Keratinocyte (primary cell): Measurements from ENCODE around the gene FRMD7. TPM values are rescaled to one million over a fixed set of nuclear protein-coding genes. Genes with fewer than 3 reads are reported as not detected.

Experiments used
- DNase-seq: peaks from one replicate; pipeline ENCODE4 v3.0.0-alpha.2; 2011; ENCODE audit warnings: low read depth, missing footprints, low spot score
- FAIRE-seq: peaks from 2 replicates; lab custom pipeline; 2011; peaks lifted over from hg19 to GRCh38; lab: Jason Lieb, UNC
- H2AFZ ChIP-seq: 2 replicates; pipeline ENCODE4 v1.6.0; 2012; ENCODE audit warnings: low read length, control low read depth, inconsistent platforms; ENCODE audit not compliant: control insufficient read depth
- H3K27ac ChIP-seq: 2 replicates; pipeline ENCODE4 v1.5.1; 2011; ENCODE audit warnings: low read length; ENCODE audit not compliant: control insufficient read depth, insufficient read depth
- H3K27me3 ChIP-seq: 3 replicates; pipeline ENCODE4 v1.6.0; 2011; ENCODE audit warnings: low read length; ENCODE audit not compliant: control insufficient read depth, insufficient read depth; ENCODE audit errors: extremely low read depth
- H3K36me3 ChIP-seq, 2 experiments: 2 replicates in 1 of 2; 3 replicates in 1 of 2; pipeline ENCODE4 v1.5.1; 2011; ENCODE audit warnings: low read length in 2 of 2, mild to moderate bottlenecking in 1 of 2; ENCODE audit not compliant: control insufficient read depth in 2 of 2, insufficient read depth in 2 of 2; ENCODE audit errors: extremely low read depth in 1 of 2
- H3K4me1 ChIP-seq: 3 replicates; pipeline ENCODE4 v1.5.1; 2011; ENCODE audit warnings: low read length; ENCODE audit not compliant: control insufficient read depth, insufficient read depth; ENCODE audit errors: extremely low read depth
- H3K4me2 ChIP-seq: 3 replicates; pipeline ENCODE4 v1.6.0; 2011; ENCODE audit warnings: low read depth, low read length; ENCODE audit not compliant: control insufficient read depth, insufficient read depth; ENCODE audit errors: extremely low read depth
- H3K4me3 ChIP-seq, 3 experiments: fragments of 200-600 bp in 1 of 3; sonication (generic) in 1 of 3; 2 replicates in 2 of 3; 3 replicates in 1 of 3; pipeline ENCODE4 v1.5.1; 2011 to 2016; ENCODE audit warnings: low read length in 3 of 3, mild to moderate bottlenecking in 3 of 3, control low read depth in 2 of 3, inconsistent platforms in 1 of 3, low read depth in 1 of 3, mixed read lengths in 1 of 3, mixed run types in 1 of 3, moderate library complexity in 1 of 3; ENCODE audit not compliant: control insufficient read depth in 2 of 3, insufficient read depth in 2 of 3; ENCODE audit errors: extremely low read depth in 1 of 3
- H3K79me2 ChIP-seq: 2 replicates; pipeline ENCODE4 v1.6.0; 2012; ENCODE audit warnings: low read length; ENCODE audit not compliant: control insufficient read depth, insufficient read depth
- H3K9ac ChIP-seq: 3 replicates; pipeline ENCODE4 v1.6.0; 2011; ENCODE audit warnings: low read length; ENCODE audit not compliant: control insufficient read depth, insufficient read depth; ENCODE audit errors: extremely low read depth
- H3K9me1 ChIP-seq: 3 replicates; pipeline ENCODE4 v1.6.0; 2011; ENCODE audit warnings: low read length; ENCODE audit not compliant: control insufficient read depth, insufficient read depth; ENCODE audit errors: extremely low read depth
- H3K9me3 ChIP-seq: 2 replicates; pipeline ENCODE4 v1.5.1; 2012; ENCODE audit warnings: low read depth, low read length; ENCODE audit not compliant: control insufficient read depth
- H4K20me1 ChIP-seq: 3 replicates; pipeline ENCODE4 v1.6.0; 2011; ENCODE audit warnings: low read length; ENCODE audit not compliant: control insufficient read depth, insufficient read depth; ENCODE audit errors: extremely low read depth
- EZH2 ChIP-seq: IDR thresholded peaks from one replicate; pipeline ENCODE4 v1.6.1; 2012; ENCODE audit warnings: inconsistent platforms, mild to moderate bottlenecking, low read length, moderate library complexity
- dilution Hi-C: fragments of 300-500 bp; cut with MboI; formaldehyde crosslinking; loops from one replicate; pipeline ENCODE4 v1.7.0; 2020; ENCODE audit warnings: low sequenced_read_pairs; ENCODE audit not compliant: extremely low pct_ligation_motif_present
- polyA plus RNA-seq, 5 experiments: library from polyadenylated mRNA; depleted of rRNA in 3 of 5; stranded (reverse) in 3 of 5; stranded (forward) in 1 of 5; unstranded in 1 of 5; fragments of >200 nt; gene quantifications; 1 replicate in 1 of 5; 2 replicates in 3 of 5; 3 replicates in 1 of 5; pipeline versions ENCODE4 v1.2.1 to v1.2.3, GENCODE V29; 2011 to 2012; ENCODE audit warnings: missing spikeins in 2 of 5, low read depth in 1 of 5, low replicate concordance in 1 of 5
- TF ChIP-seq, protein P1 (sequence below), 3 experiments: IDR thresholded peaks in 1 of 3; conservative IDR thresholded peaks in 1 of 3; optimal IDR thresholded peaks in 1 of 3; 2 replicates in 2 of 3; 3 replicates in 1 of 3; pipeline versions ENCODE3 to v1.5.1; 2011; ENCODE audit warnings: low read length in 3 of 3, mild to moderate bottlenecking in 3 of 3, moderate library complexity in 2 of 3, control low read depth in 1 of 3, inconsistent platforms in 1 of 3; ENCODE audit not compliant: insufficient read depth in 2 of 3; ENCODE audit errors: extremely low read depth in 1 of 3

Gene FRMD7
- polyA plus RNA-seq, 1 donor (not counting 4 experiments of a cell fraction or from before 2014, with no cell fraction given) = not detected

GRCh38 chrX:132169554-132169953, 41.7 kb upstream of the FRMD7 start:
- no peak overlapping the region for H2AFZ ChIP-seq
- TF ChIP-seq, protein P1, sequence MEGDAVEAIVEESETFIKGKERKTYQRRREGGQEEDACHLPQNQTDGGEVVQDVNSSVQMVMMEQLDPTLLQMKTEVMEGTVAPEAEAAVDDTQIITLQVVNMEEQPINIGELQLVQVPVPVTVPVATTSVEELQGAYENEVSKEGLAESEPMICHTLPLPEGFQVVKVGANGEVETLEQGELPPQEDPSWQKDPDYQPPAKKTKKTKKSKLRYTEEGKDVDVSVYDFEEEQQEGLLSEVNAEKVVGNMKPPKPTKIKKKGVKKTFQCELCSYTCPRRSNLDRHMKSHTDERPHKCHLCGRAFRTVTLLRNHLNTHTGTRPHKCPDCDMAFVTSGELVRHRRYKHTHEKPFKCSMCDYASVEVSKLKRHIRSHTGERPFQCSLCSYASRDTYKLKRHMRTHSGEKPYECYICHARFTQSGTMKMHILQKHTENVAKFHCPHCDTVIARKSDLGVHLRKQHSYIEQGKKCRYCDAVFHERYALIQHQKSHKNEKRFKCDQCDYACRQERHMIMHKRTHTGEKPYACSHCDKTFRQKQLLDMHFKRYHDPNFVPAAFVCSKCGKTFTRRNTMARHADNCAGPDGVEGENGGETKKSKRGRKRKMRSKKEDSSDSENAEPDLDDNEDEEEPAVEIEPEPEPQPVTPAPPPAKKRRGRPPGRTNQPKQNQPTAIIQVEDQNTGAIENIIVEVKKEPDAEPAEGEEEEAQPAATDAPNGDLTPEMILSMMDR (optimal IDR thresholded peaks at IDR 0.05 in 1 of 3, IDR thresholded peaks at IDR 0.05 in 1 of 3, conservative IDR thresholded peaks at IDR 0.05 in 1 of 3; ENCODE audit: extremely low read depth in 1 of 3, insufficient read depth in 2 of 3, low read length in 3 of 3) = no peak
- TF ChIP-seq EZH2 = no peak
- H3K4me2 ChIP-seq = no peak overlapping the region
- H3K79me2 ChIP-seq = no peaks in the 10 kb centered on the region
- H3K9me1 ChIP-seq = no peaks in the 10 kb centered on the region
- no peak overlapping the region for H3K4me3 ChIP-seq
- dilution Hi-C loops = no loop called here
- no peaks in the 10 kb centered on the region for H4K20me1 ChIP-seq
- H3K27ac ChIP-seq = no peak overlapping the region
- H3K9ac ChIP-seq = no peak overlapping the region
- DNase-seq (no peak), FAIRE-seq (no peak)
- no peaks in the 10 kb centered on the region for H3K4me1 ChIP-seq
- no peaks in the 10 kb centered on the region for H3K9me3 ChIP-seq
- no peaks in the 10 kb centered on the region for H3K27me3 ChIP-seq
- H3K36me3 ChIP-seq = no peaks in the 10 kb centered on the region

DNA sequence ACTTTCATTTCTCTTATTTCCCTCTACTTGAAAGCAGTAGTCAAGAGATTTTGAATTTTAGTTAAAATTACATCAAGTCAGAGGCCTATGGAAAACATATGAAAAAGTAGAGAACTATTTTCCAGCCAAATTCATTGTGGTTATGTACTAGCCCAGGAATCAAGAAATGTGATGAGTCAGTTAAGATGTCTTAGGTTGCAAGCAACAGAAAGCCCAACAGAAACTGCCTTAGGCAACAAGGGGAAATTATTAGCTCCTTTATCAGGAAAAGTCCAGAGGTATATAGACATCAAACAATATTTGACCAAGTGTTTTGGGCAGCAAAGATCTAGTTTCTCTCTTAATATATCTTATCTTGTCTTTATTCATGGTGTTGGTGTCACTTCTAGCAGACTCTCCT, 37.8 kb upstream of the FRMD7 start:
- dilution Hi-C loops = no loop called here

More for the DNA sequence above, 37.8 kb upstream of the FRMD7 start:
- no peaks in the 10 kb centered on the region for H4K20me1 ChIP-seq
- H3K4me2 ChIP-seq = no peak overlapping the region
- no peak for FAIRE-seq
- H3K27me3 ChIP-seq = no peaks in the 10 kb centered on the region
- H2AFZ ChIP-seq = no peak overlapping the region
- DNase-seq = no peak
- no peak overlapping the region for H3K9ac ChIP-seq
- no peaks in the 10 kb centered on the region for H3K79me2 ChIP-seq
- H3K4me3 ChIP-seq = no peak overlapping the region
- H3K27ac ChIP-seq = no peak overlapping the region
- H3K4me1 ChIP-seq = no peaks in the 10 kb centered on the region
- TF ChIP-seq, protein P1 (optimal IDR thresholded peaks at IDR 0.05 in 1 of 3, IDR thresholded peaks at IDR 0.05 in 1 of 3, conservative IDR thresholded peaks at IDR 0.05 in 1 of 3; ENCODE audit: extremely low read depth in 1 of 3, insufficient read depth in 2 of 3, low read length in 3 of 3) = no peak
- TF ChIP-seq EZH2 = no peak
- H3K36me3 ChIP-seq = no peaks in the 10 kb centered on the region
- H3K9me1 ChIP-seq = no peaks in the 10 kb centered on the region
- no peaks in the 10 kb centered on the region for H3K9me3 ChIP-seq
